Neural cell (in vitro differentiated cells): ENCODE data around the gene CEP128. TPM values are rescaled to one million over a fixed set of nuclear protein-coding genes. Genes with fewer than 3 reads are reported as not detected.

Experiments
- H2AFZ ChIP-seq: fragments of 200-600, 300-800 bp; sonication (generic), shearing (Covaris generic); 2 replicates; pipeline ENCODE4 v1.6.0; 2014; ENCODE audit warnings: low read depth, mild to moderate bottlenecking, antibody characterized with exemption, low read length, moderate library complexity
- H3F3A ChIP-seq: fragments of 200-600 bp; shearing (Covaris generic); 2 replicates; pipeline ENCODE4 v1.6.1; 2016; ENCODE audit warnings: mild to moderate bottlenecking, moderate library complexity, mixed read lengths, antibody characterized with exemption, low read length; ENCODE audit not compliant: insufficient read depth, poor library complexity, severe bottlenecking
- H3K27ac ChIP-seq: fragments of 200-600, 300-800 bp; sonication (generic), shearing (Covaris generic); 2 replicates; pipeline ENCODE4 v1.5.1; 2014; ENCODE audit warnings: mild to moderate bottlenecking, low read length, moderate library complexity
- H3K27me3 ChIP-seq: fragments of 300-800, 200-600 bp; sonication (generic), shearing (Covaris generic); 2 replicates; pipeline ENCODE4 v1.6.0; 2014; ENCODE audit warnings: mild to moderate bottlenecking, low read depth, low read length, moderate library complexity; ENCODE audit not compliant: insufficient read depth
- H3K36me3 ChIP-seq: fragments of 300-800, 200-600 bp; sonication (generic), shearing (Covaris generic); 2 replicates; pipeline ENCODE4 v1.5.1; 2014; ENCODE audit warnings: mild to moderate bottlenecking, antibody characterized with exemption, low read length, moderate library complexity; ENCODE audit not compliant: insufficient read depth
- H3K4me2 ChIP-seq: fragments of 300-800, 200-600 bp; sonication (generic), shearing (Covaris generic); 2 replicates; pipeline ENCODE4 v1.6.0; 2014; ENCODE audit warnings: mild to moderate bottlenecking, low read length
- H3K4me3 ChIP-seq: fragments of 300-800, 200-600 bp; sonication (generic), shearing (Covaris generic); 2 replicates; pipeline ENCODE4 v1.5.1; 2014; ENCODE audit warnings: mild to moderate bottlenecking, low read length, moderate library complexity
- H3K79me2 ChIP-seq: fragments of 200-600 bp; shearing (Covaris generic); replicated peaks from 2 replicates; pipeline ENCODE4 v1.6.0; 2014; ENCODE audit warnings: mild to moderate bottlenecking, low read length, moderate library complexity; ENCODE audit not compliant: insufficient read depth
- H3K9ac ChIP-seq: fragments of 300-800, 200-600 bp; sonication (generic), shearing (Covaris generic); 2 replicates; pipeline ENCODE4 v1.6.1; 2016; ENCODE audit warnings: mild to moderate bottlenecking, low read length, mixed read lengths
- H3K9me2 ChIP-seq: fragments of 200-600 bp; shearing (Covaris generic); 2 replicates; pipeline ENCODE4 v1.6.1; 2016; ENCODE audit warnings: mild to moderate bottlenecking, low read length, mixed read lengths; ENCODE audit not compliant: insufficient read depth
- H3K9me3 ChIP-seq: fragments of 200-600, 300-800 bp; sonication (generic), shearing (Covaris generic); 2 replicates; pipeline ENCODE4 v1.6.1; 2016; ENCODE audit warnings: mild to moderate bottlenecking, mixed run types, low read length, moderate library complexity, mixed read lengths
- H4K20me1 ChIP-seq: fragments of 200-600 bp; shearing (Covaris generic); 2 replicates; pipeline ENCODE4 v1.6.1; 2016; ENCODE audit warnings: mild to moderate bottlenecking, mixed run types; ENCODE audit not compliant: insufficient read depth
- CTCF ChIP-seq: fragments of 450-650 bp; IDR thresholded peaks from 2 replicates; pipeline ENCODE4 v1.5.1; 2014; ENCODE audit warnings: antibody characterized with exemption, mild to moderate bottlenecking, moderate library complexity; ENCODE audit not compliant: poor library complexity, severe bottlenecking
- EP300 ChIP-seq: fragments of 450-650 bp; conservative IDR thresholded peaks from 2 replicates; pipeline ENCODE4 v1.6.1; 2014; ENCODE audit warnings: antibody characterized with exemption, mild to moderate bottlenecking, moderate library complexity; ENCODE audit not compliant: poor library complexity, severe bottlenecking
- EZH2 ChIP-seq: fragments of 200-600, 300-800 bp; shearing (Covaris generic), sonication (generic); IDR thresholded peaks from 2 replicates; pipeline ENCODE4 v1.6.1; 2014; ENCODE audit warnings: antibody characterized with exemption, low read length, borderline replicate concordance, mild to moderate bottlenecking; ENCODE audit not compliant: insufficient read depth, poor library complexity, severe bottlenecking
- MXI1 ChIP-seq: fragments of 450-650 bp; conservative IDR thresholded peaks from 2 replicates; pipeline ENCODE4 v1.6.1; 2014; ENCODE audit warnings: antibody characterized with exemption, mild to moderate bottlenecking; ENCODE audit not compliant: poor library complexity, severe bottlenecking
- POLR2AphosphoS5 ChIP-seq: IDR thresholded peaks from 2 replicates; pipeline ENCODE4 v1.6.1; 2012
- RAD21 ChIP-seq: fragments of 450-650 bp; conservative IDR thresholded peaks from 2 replicates; pipeline ENCODE4 v1.6.1; 2014; ENCODE audit warnings: antibody characterized with exemption, mild to moderate bottlenecking, moderate library complexity
- REST ChIP-seq: IDR thresholded peaks from 2 replicates; pipeline ENCODE4 v1.6.1; 2012; ENCODE audit warnings: borderline replicate concordance
- SMC3 ChIP-seq: fragments of 450-650 bp; conservative IDR thresholded peaks from 2 replicates; pipeline ENCODE4 v1.6.1; 2014; ENCODE audit warnings: antibody characterized with exemption, mild to moderate bottlenecking, moderate library complexity; ENCODE audit not compliant: poor library complexity
- TAF1 ChIP-seq: IDR thresholded peaks from 2 replicates; pipeline ENCODE4 v1.6.1; 2012; ENCODE audit warnings: low read depth
- polyA plus RNA-seq: library from polyadenylated mRNA; depleted of rRNA; stranded (reverse); fragments of >200 nt; gene quantifications from 2 replicates; pipeline ENCODE4 v1.2.3, GENCODE V29; 2014

Gene CEP128
- polyA plus RNA-seq, 1 donor from 2014 or later = 5.5 TPM

- Histone ChIP-seq H3K4me2 (no peak overlapping the region), H3K9ac (no peak overlapping the region), H3K9me3 (peaks cover 3% of the 10 kb centered on the region), H3K79me2 (no peaks in the 10 kb centered on the region), H3K36me3 (no peaks in the 10 kb centered on the region), H3K9me2 (no peaks in the 10 kb centered on the region), H3K4me3 (no peak overlapping the region), H4K20me1 (no peaks in the 10 kb centered on the region), H3F3A (no peaks in the 10 kb centered on the region), H2AFZ (no peak overlapping the region), H3K27ac (no peak overlapping the region), H3K27me3 (no peaks in the 10 kb centered on the region)
- TF ChIP-seq EP300 = no peak
- no peak for TF ChIP-seq RAD21
- no peak for TF ChIP-seq REST
- TF ChIP-seq SMC3 = no peak
- TF ChIP-seq CTCF = no peak
- TF ChIP-seq TAF1 = no peak
- TF ChIP-seq POLR2AphosphoS5 = no peak
- TF ChIP-seq EZH2 = no peak
- TF ChIP-seq MXI1 = no peak
Measured at GRCh38 chr14:80475074-80475473, 466.5 kb downstream of the CEP128 start.

- Histone ChIP-seq H3K9ac (no peak overlapping the region), H3K27ac (no peak overlapping the region), H3K27me3 (no peaks in the 10 kb centered on the region), H3F3A (no peaks in the 10 kb centered on the region), H3K9me3 (peaks cover 3% of the 10 kb centered on the region), H2AFZ (no peak overlapping the region), H4K20me1 (no peaks in the 10 kb centered on the region), H3K9me2 (no peaks in the 10 kb centered on the region), H3K4me3 (no peak overlapping the region), H3K4me2 (no peak overlapping the region), H3K79me2 (no peaks in the 10 kb centered on the region), H3K36me3 (no peaks in the 10 kb centered on the region)
- no peak for TF ChIP-seq REST
- TF ChIP-seq RAD21 = no peak
- TF ChIP-seq SMC3 = no peak
- TF ChIP-seq TAF1 = no peak
- TF ChIP-seq MXI1 = no peak
Measured at GRCh38 chr14:80468331-80469122, 473.0 kb downstream of the CEP128 start.
